Activated B cell treated with CpG ODN at 0.5 μM for 24 hours (primary cell): Measurements from ENCODE around the gene PDGFRB. TPM values are rescaled to one million over a fixed set of nuclear protein-coding genes. Genes with fewer than 3 reads are reported as not detected.

ENCODE experiments used
- ATAC-seq: fragments of 200-7000 bp; cut with Tn5 transposase; one replicate; pipeline ENCODE4 v1.10.0; 2021; ENCODE audit warnings: low read depth, mild to moderate bottlenecking, moderate library complexity
- CTCF ChIA-PET: fragments of 350-600 bp; sonication (Branson Sonifier 250); formaldehyde crosslinking; loops from one replicate; lab custom pipeline; 2021; ENCODE audit warnings: antibody characterized with exemption; lab: Charles Lee
- POLR2A ChIA-PET: fragments of 350-600 bp; sonication (Branson Sonifier 250); formaldehyde crosslinking; loops from one replicate; lab custom pipeline; 2021; ENCODE audit warnings: antibody characterized with exemption; lab: Charles Lee
- DNase-seq: peaks from one replicate; pipeline ENCODE4 v3.0.0; 2022
- H3K27ac Mint-ChIP-seq: one replicate; pipeline ENCODE4 v1.8.0; 2020; ENCODE audit warnings: mixed read lengths
- H3K27me3 Mint-ChIP-seq: one replicate; pipeline ENCODE4 v1.8.0; 2021; ENCODE audit warnings: mixed read lengths
- H3K36me3 Mint-ChIP-seq: one replicate; pipeline ENCODE4 v1.8.0; 2021; ENCODE audit warnings: low read depth, mixed read lengths
- H3K4me1 Mint-ChIP-seq: one replicate; pipeline ENCODE4 v1.8.0; 2021; ENCODE audit warnings: mixed read lengths
- H3K4me3 Mint-ChIP-seq: one replicate; pipeline ENCODE4 v1.8.0; 2020; ENCODE audit warnings: mild to moderate bottlenecking, mixed read lengths
- H3K9me3 Mint-ChIP-seq: one replicate; pipeline ENCODE4 v1.8.0; 2020; ENCODE audit warnings: mixed read lengths
- CTCF ChIP-seq: fragments of 200-600 bp; IDR thresholded peaks from one replicate; pipeline ENCODE4 v1.8.0; 2022; ENCODE audit warnings: antibody characterized with exemption, mild to moderate bottlenecking
- intact Hi-C: fragments of 100-400 bp; cut with micrococcal nuclease; formaldehyde crosslinking; loops from one replicate; pipeline ENCODE4 v1.15.1; 2024
- total RNA-seq: library from RNA; stranded (reverse); gene quantifications from 2 replicates; pipeline ENCODE4 v1.2.3, GENCODE V29; 2022

The PDGFRB gene
- total RNA-seq, 1 donor from 2014 or later: 1.8 TPM

- Mint-ChIP-seq H3K9me3 (no peaks in the 10 kb centered on the region), H3K4me1 (no peaks in the 10 kb centered on the region), H3K36me3 (no peaks in the 10 kb centered on the region), H3K27me3 (peaks cover 2% of the 10 kb centered on the region), H3K27ac (no peak overlapping the region), H3K4me3 (no peak overlapping the region)
- ChIA-PET CTCF (no interaction called here), POLR2A (no interaction called here)
- intact Hi-C loops: loop anchor here (10.0 kb wide), 1 partner anchor 304 kb away; no protein-coding TSS in a partner anchor
- ATAC-seq (no peak), DNase-seq (no peak)
- no peak for TF ChIP-seq CTCF
These were observed 16.9 kb downstream of the PDGFRB start for GRCh38 chr5:150138551-150139265.

- Mint-ChIP-seq H3K27ac (no peak overlapping the region), H3K27me3 (peaks cover 2% of the 10 kb centered on the region), H3K4me3 (no peak overlapping the region), H3K36me3 (no peaks in the 10 kb centered on the region), H3K9me3 (no peaks in the 10 kb centered on the region), H3K4me1 (no peaks in the 10 kb centered on the region)
- intact Hi-C loops: loop anchor here (10.0 kb wide), 1 partner anchor 303 kb away; no protein-coding TSS in a partner anchor
- POLR2A ChIA-PET: no interaction called here
- no peak for TF ChIP-seq CTCF
- DNase-seq: no peak
- no peak for ATAC-seq
- CTCF ChIA-PET: no interaction called here
These were observed 17.6 kb downstream of the PDGFRB start for GRCh38 chr5:150137997-150138396.

GRCh38 chr5:150137168-150137957 lies 18.3 kb downstream of the PDGFRB start:
- ChIA-PET POLR2A (no interaction called here), CTCF (no interaction called here)
- DNase-seq (no peak), ATAC-seq (no peak)
- H3K9me3 Mint-ChIP-seq: no peaks in the 10 kb centered on the region
- no peaks in the 10 kb centered on the region for H3K36me3 Mint-ChIP-seq
- intact Hi-C loops: loop anchor here (10.0 kb wide), 1 partner anchor 303 kb away; no protein-coding TSS in a partner anchor
- H3K27me3 Mint-ChIP-seq: peaks cover 2% of the 10 kb centered on the region
- no peak overlapping the region for H3K27ac Mint-ChIP-seq
- no peaks in the 10 kb centered on the region for H3K4me1 Mint-ChIP-seq
- no peak for TF ChIP-seq CTCF
- no peak overlapping the region for H3K4me3 Mint-ChIP-seq

- no peak overlapping the region for H3K27ac Mint-ChIP-seq
- H3K36me3 Mint-ChIP-seq: no peaks in the 10 kb centered on the region
- CTCF ChIA-PET: no interaction called here
- H3K9me3 Mint-ChIP-seq: no peaks in the 10 kb centered on the region
- POLR2A ChIA-PET: no interaction called here
- ATAC-seq (no peak), DNase-seq (no peak)
- no peak for TF ChIP-seq CTCF
- intact Hi-C loops: loop anchor here (10.0 kb wide), 1 partner anchor 302 kb away; no protein-coding TSS in a partner anchor
- H3K4me1 Mint-ChIP-seq: no peaks in the 10 kb centered on the region
- no peak overlapping the region for H3K4me3 Mint-ChIP-seq
- H3K27me3 Mint-ChIP-seq: peaks cover 2% of the 10 kb centered on the region
These were observed 19.1 kb downstream of the PDGFRB start for GRCh38 chr5:150136305-150137167.
